NCI-H2107 (cell line): Measurements from ENCODE around the gene CTF1.

Experiments used
- DNase-seq: peaks from one replicate; lab custom pipeline; 2025; lab: John Stamatoyannopoulos, UW

Gene CTF1

GRCh38 chr16:30910427-30911029 is 14.1 kb downstream of the CTF1 start:
- DNase-seq: no peak

GRCh38 chr16:30912794-30913412 is 16.5 kb downstream of the CTF1 start:
- DNase-seq: no peak

GRCh38 chr16:30914830-30915229 is 18.4 kb downstream of the CTF1 start:
- no peak for DNase-seq

- DNase-seq: no peak
These were observed 22.2 kb downstream of the CTF1 start for GRCh38 chr16:30918614-30919013.

- DNase-seq: no peak
These were observed 24.5 kb downstream of the CTF1 start for GRCh38 chr16:30920891-30921290.

GRCh38 chr16:30921459-30921747 is 25.0 kb downstream of the CTF1 start:
- no peak for DNase-seq

GRCh38 chr16:30921748-30922419 is 25.5 kb downstream of the CTF1 start:
- DNase-seq: peak; percentile 80

GRCh38 chr16:30922420-30922959 is 26.1 kb downstream of the CTF1 start:
- DNase-seq: peak; percentile 96

- peak; percentile 95 for DNase-seq
These were observed 26.6 kb downstream of the CTF1 start for GRCh38 chr16:30922960-30923535.

- DNase-seq: no peak
These were observed 27.2 kb downstream of the CTF1 start, which contains the start of gene FBXL19 for GRCh38 chr16:30923554-30924075. Gene FBXL19 (plus strand): TSS chr16:30923572. CDS start chr16:30925755, 2,183 bp downstream.

- DNase-seq: no peak
These were observed 27.9 kb downstream of the CTF1 start for GRCh38 chr16:30924076-30924912.

GRCh38 chr16:30924913-30925631 is 28.7 kb downstream of the CTF1 start:
- no peak for DNase-seq

GRCh38 chr16:30925632-30925987 is 29.2 kb downstream of the CTF1 start:
- no peak for DNase-seq

GRCh38 chr16:30925995-30926811 is 29.8 kb downstream of the CTF1 start:
- no peak for DNase-seq

GRCh38 chr16:30926937-30927788 is 30.7 kb downstream of the CTF1 start:
- no peak for DNase-seq

GRCh38 chr16:30927789-30928378 is 31.5 kb downstream of the CTF1 start:
- peak; percentile 37 for DNase-seq

GRCh38 chr16:30928390-30928789 is 32.0 kb downstream of the CTF1 start:
- no peak for DNase-seq

- DNase-seq: no peak
These were observed 32.8 kb downstream of the CTF1 start for GRCh38 chr16:30929167-30929566.

- no peak for DNase-seq
These were observed 33.8 kb downstream of the CTF1 start for GRCh38 chr16:30930160-30930571.
